Hepatocyte (in vitro differentiated cells): ENCODE results near the gene ZNF341. TPM values are rescaled to one million over a fixed set of nuclear protein-coding genes. Genes with fewer than 3 reads are reported as not detected.
"Not testable (repeated sequence)": the region's sequence is repeated elsewhere in the genome, so short reads cannot be mapped to it uniquely, and the experiment has no call there.

Experiments
- DNase-seq: peaks from one replicate; pipeline ENCODE4 v3.0.0-alpha.2; 2016; ENCODE audit warnings: low spot score
- H2AFZ ChIP-seq: fragments of 200-600 bp; sonication (generic); 2 replicates; pipeline ENCODE4 v1.6.0; 2016; ENCODE audit warnings: antibody characterized with exemption, mild to moderate bottlenecking
- H3K27ac ChIP-seq: fragments of 200-600 bp; sonication (generic); 2 replicates; pipeline ENCODE4 v1.5.1; 2016; ENCODE audit warnings: mild to moderate bottlenecking
- H3K27me3 ChIP-seq: fragments of 200-600 bp; sonication (generic); 2 replicates; pipeline ENCODE4 v1.6.1; 2016
- H3K36me3 ChIP-seq: fragments of 200-600 bp; sonication (generic); replicated peaks from 2 replicates; pipeline ENCODE4 v1.5.1; 2016; ENCODE audit warnings: low read depth; ENCODE audit not compliant: insufficient read depth
- H3K4me1 ChIP-seq: fragments of 200-600 bp; sonication (generic); 2 replicates; pipeline ENCODE4 v1.5.1; 2016; ENCODE audit warnings: mild to moderate bottlenecking, moderate library complexity; ENCODE audit not compliant: insufficient read depth
- H3K4me2 ChIP-seq: fragments of 200-600 bp; sonication (generic); 2 replicates; pipeline ENCODE4 v1.6.0; 2016
- H3K4me3 ChIP-seq: fragments of 200-600 bp; sonication (generic); 2 replicates; pipeline ENCODE4 v1.5.1; 2016; ENCODE audit warnings: mild to moderate bottlenecking
- H3K79me2 ChIP-seq: fragments of 200-600 bp; sonication (generic); 2 replicates; pipeline ENCODE4 v1.6.0; 2017; ENCODE audit warnings: mild to moderate bottlenecking
- H3K9me2 ChIP-seq: fragments of 200-600 bp; sonication (generic); replicated peaks from 2 replicates; pipeline ENCODE4 v1.6.0; 2017; ENCODE audit warnings: mild to moderate bottlenecking; ENCODE audit not compliant: insufficient read depth
- H3K9me3 ChIP-seq: fragments of 200-600 bp; sonication (generic); 2 replicates; pipeline ENCODE4 v1.5.1; 2016; ENCODE audit warnings: low read depth, mild to moderate bottlenecking
- H4K20me1 ChIP-seq: fragments of 200-600 bp; sonication (generic); 2 replicates; pipeline ENCODE4 v1.6.0; 2016; ENCODE audit warnings: mild to moderate bottlenecking; ENCODE audit not compliant: insufficient read depth, poor library complexity, severe bottlenecking
- EZH2 ChIP-seq: fragments of 200-600 bp; sonication (generic); IDR thresholded peaks from 2 replicates; pipeline ENCODE4 v1.6.1; 2016; ENCODE audit warnings: antibody characterized with exemption, mild to moderate bottlenecking, borderline replicate concordance
- EZH2phosphoT487 ChIP-seq: fragments of 200-600 bp; sonication (generic); IDR thresholded peaks from one replicate; pipeline ENCODE4 v1.6.1; 2018; ENCODE audit warnings: antibody characterized with exemption, mild to moderate bottlenecking, low read depth, moderate library complexity; ENCODE audit not compliant: unreplicated experiment, severe bottlenecking
- WGBS: methylation state at CpG from one replicate; pipeline ENCODE4 v1.1.6; 2016; ENCODE audit warnings: low lambda C conversion rate; ENCODE audit errors: missing lambda C conversion rate; 5-methylcytosine and 5-hydroxymethylcytosine counted together
- polyA plus RNA-seq: library from polyadenylated mRNA; unstranded; fragments of >200 nt; fragmentation: Nextera tagmentation; extraction: Ambion mirVana; gene quantifications from 2 replicates; pipeline ENCODE4 v1.2.1, GENCODE V29; 2016
- total RNA-seq: library from RNA; depleted of rRNA; stranded (reverse); fragments of >200 nt; gene quantifications from 2 replicates; pipeline ENCODE4 v1.2.3, GENCODE V29; 2014
- TF ChIP-seq, protein P1 (sequence below): fragments of 200-600 bp; sonication (generic); IDR thresholded peaks from 2 replicates; pipeline ENCODE4 v1.5.1; 2016; ENCODE audit warnings: antibody characterized with exemption, mild to moderate bottlenecking; ENCODE audit not compliant: poor library complexity

ZNF341 gene
- total and polyA plus RNA-seq, 2 experiments from 2014 or later: 2.3 to 3.6 TPM

DNA sequence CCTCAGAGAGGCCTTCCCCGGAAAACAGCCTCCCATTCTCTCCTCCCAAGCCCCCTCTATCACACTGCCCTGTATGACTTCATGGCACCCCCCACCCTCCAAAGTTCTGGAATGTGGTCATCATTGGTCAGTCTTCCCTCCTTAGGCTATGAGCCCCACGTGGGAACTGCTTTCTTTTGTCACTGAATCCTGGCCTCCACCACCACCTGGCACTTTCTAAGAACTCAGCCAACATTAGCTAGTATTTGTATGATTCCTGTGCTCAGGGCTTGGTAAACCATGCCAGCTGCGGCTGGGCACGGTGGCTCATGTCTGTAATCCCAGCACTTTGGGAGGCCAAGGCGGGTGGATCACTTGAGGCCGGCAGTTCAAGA, 37.2 kb upstream of the ZNF341 start:
- Histone ChIP-seq H3K4me1 (no peaks in the 10 kb centered on the region), H3K9me3 (no peaks in the 10 kb centered on the region), H3K27ac (no peak overlapping the region), H3K79me2 (no peaks in the 10 kb centered on the region), H3K4me3 (no peak overlapping the region), H3K27me3 (no peaks in the 10 kb centered on the region), H3K36me3 (no peaks in the 10 kb centered on the region), H2AFZ (no peak overlapping the region), H4K20me1 (no peaks in the 10 kb centered on the region), H3K9me2 (no peaks in the 10 kb centered on the region), H3K4me2 (no peak overlapping the region)
- 79% methylated on average over 6 of the region's 6 CpGs for WGBS
- no peak for DNase-seq
- TF ChIP-seq EZH2phosphoT487: no peak
- no peak for TF ChIP-seq EZH2
- TF ChIP-seq, protein P1, sequence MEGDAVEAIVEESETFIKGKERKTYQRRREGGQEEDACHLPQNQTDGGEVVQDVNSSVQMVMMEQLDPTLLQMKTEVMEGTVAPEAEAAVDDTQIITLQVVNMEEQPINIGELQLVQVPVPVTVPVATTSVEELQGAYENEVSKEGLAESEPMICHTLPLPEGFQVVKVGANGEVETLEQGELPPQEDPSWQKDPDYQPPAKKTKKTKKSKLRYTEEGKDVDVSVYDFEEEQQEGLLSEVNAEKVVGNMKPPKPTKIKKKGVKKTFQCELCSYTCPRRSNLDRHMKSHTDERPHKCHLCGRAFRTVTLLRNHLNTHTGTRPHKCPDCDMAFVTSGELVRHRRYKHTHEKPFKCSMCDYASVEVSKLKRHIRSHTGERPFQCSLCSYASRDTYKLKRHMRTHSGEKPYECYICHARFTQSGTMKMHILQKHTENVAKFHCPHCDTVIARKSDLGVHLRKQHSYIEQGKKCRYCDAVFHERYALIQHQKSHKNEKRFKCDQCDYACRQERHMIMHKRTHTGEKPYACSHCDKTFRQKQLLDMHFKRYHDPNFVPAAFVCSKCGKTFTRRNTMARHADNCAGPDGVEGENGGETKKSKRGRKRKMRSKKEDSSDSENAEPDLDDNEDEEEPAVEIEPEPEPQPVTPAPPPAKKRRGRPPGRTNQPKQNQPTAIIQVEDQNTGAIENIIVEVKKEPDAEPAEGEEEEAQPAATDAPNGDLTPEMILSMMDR: no peak

DNA sequence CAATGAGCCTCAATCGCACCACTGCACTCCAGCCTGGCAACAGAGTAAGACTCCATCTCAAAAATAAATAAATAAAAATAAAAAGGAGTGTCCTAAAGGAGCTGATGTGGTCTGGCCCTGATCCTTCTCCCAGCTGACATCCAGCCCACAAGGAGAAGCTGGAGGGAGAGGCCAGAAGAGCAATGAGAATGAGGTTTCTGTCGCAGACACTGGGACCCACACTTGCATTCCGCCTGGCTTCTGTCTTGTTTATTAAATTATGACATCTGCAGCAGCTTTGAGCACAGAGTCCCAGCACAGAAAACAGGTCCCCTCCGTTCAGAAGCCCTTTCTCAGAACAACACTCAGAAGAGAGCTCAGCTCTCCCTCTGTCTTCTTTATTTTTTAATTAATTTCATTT, 35.3 kb upstream of the ZNF341 start:
- H3K36me3 ChIP-seq: no peaks in the 10 kb centered on the region
- H3K9me3 ChIP-seq: no peaks in the 10 kb centered on the region
- no peaks in the 10 kb centered on the region for H4K20me1 ChIP-seq
- no peaks in the 10 kb centered on the region for H3K27me3 ChIP-seq
- no peaks in the 10 kb centered on the region for H3K79me2 ChIP-seq
- TF ChIP-seq, protein P1: no peak
- TF ChIP-seq EZH2: no peak
- TF ChIP-seq EZH2phosphoT487: no peak
- no peak overlapping the region for H3K27ac ChIP-seq
- no peak overlapping the region for H3K4me3 ChIP-seq
- H2AFZ ChIP-seq: no peak overlapping the region
- no peak overlapping the region for H3K4me2 ChIP-seq
- no peaks in the 10 kb centered on the region for H3K9me2 ChIP-seq
- WGBS: 79% methylated on average over 4 of the region's 4 CpGs
- DNase-seq: no peak
- no peaks in the 10 kb centered on the region for H3K4me1 ChIP-seq

DNA sequence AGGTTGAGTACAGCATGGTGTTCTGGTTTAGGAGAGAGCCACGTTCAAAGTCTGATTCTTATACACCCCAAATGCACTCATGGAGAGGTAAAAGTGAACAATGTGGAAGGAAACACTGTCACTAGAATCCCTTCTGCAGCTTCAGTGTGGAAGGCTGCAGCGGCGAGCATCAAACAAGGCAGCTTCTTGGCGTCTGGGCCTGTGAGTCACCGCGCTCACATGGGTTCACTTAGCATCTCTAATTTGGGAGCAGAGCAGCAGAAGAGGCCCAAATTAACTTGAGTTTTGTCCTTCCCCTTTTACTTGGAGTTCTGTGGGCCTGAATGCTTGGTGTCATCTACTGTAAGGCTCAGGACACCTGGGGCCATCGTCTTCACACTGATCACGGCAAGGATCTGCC, 34.7 kb upstream of the ZNF341 start:
- Histone ChIP-seq H4K20me1 (no peaks in the 10 kb centered on the region), H3K4me3 (no peak overlapping the region), H3K9me2 (no peaks in the 10 kb centered on the region), H3K79me2 (no peaks in the 10 kb centered on the region), H3K27me3 (no peaks in the 10 kb centered on the region), H3K4me2 (no peak overlapping the region), H2AFZ (no peak overlapping the region), H3K36me3 (no peaks in the 10 kb centered on the region), H3K9me3 (no peaks in the 10 kb centered on the region), H3K27ac (no peak overlapping the region), H3K4me1 (no peaks in the 10 kb centered on the region)
- TF ChIP-seq EZH2phosphoT487 (no peak), EZH2 (no peak)
- TF ChIP-seq, protein P1: no peak
- DNase-seq: no peak
- 86% methylated on average over 8 of the region's 8 CpGs for WGBS

DNA sequence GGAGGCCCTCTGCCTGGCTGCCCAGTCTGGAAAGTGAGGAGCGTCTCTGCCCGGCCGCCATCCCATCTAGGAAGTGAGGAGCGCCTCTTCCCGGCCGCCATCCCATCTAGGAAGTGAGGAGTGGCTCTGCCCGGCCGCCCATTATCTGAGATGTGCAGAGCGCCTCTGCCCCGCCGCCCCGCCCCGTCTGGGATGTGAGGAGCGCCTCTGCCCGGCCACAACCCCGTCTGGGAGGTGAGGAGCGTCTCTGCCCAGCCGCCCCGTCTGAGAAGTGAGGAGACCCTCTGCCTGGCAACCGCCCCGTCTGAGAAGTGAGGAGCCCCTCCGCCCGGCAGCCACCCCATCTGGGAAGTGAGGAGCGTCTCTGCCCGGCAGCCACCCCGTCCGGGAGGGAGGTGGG, 32.8 kb upstream of the ZNF341 start:
- H3K36me3 ChIP-seq, H3K9me3 ChIP-seq, H3K4me1 ChIP-seq, H3K79me2 ChIP-seq, DNase-seq, H2AFZ ChIP-seq, H4K20me1 ChIP-seq, H3K4me2 ChIP-seq, H3K4me3 ChIP-seq, H3K9me2 ChIP-seq, H3K27me3 ChIP-seq, H3K27ac ChIP-seq: not testable (repeated sequence)
- 98% methylated on average over 12 of the region's 27 CpGs for WGBS

DNA sequence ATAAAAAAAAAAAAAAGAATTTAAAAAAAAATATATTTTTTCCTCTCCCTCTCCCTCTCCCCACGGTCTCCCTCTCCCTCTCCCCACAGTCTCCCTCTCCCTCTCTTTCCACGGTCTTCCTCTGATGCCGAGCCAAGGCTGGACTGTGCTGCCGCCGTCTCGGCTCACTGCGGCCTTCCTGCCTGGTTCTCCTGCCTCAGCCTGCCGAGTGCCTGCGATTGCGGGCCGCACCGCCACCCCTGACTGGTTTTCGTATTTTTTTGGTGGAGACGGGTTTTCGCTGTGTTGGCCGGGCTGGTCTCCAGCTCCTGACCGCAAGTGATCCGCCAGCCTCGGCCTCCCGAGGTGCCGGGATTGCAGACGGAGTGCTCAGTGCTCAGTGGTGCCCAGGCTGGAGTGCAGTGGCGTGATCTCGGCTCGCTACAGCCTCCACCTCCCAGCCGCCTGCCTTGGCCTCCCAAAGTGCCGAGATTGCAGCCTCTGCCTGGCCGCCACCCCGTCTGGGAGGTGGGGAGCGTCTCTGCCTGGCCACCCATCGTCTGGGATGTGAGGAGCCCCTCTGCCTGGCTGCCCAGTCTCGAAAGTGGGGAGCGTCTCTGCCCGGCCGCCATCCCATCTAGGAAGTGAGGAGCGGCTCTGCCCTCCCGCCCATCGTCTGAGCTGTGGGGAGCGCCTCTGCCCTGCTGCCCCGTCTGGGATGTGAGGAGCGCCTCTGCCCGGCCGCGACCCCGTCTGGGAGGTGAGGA, 30.9 kb upstream of the ZNF341 start:
- DNase-seq, H3K27me3 ChIP-seq, H2AFZ ChIP-seq, H3K79me2 ChIP-seq, H3K36me3 ChIP-seq, H3K9me3 ChIP-seq, H3K27ac ChIP-seq, H3K9me2 ChIP-seq, H3K4me2 ChIP-seq, H4K20me1 ChIP-seq, H3K4me3 ChIP-seq, H3K4me1 ChIP-seq: not testable (repeated sequence)
- 97% methylated on average over 35 of the region's 45 CpGs for WGBS
